ENCODE data around the gene PDE3B.
"Not testable (repeated sequence)": the region's sequence is repeated elsewhere in the genome, so short reads cannot be mapped to it uniquely, and the experiment has no call there.

The PDE3B gene

GRCh38 chr11:14638561-14638960 is 5.0 kb upstream of the PDE3B start:
- in situ Hi-C loops (cut with MboI; ENCODE audit: low sequenced_read_pairs), result no loop called here

GRCh38 chr11:14641801-14642200 is 1.8 kb upstream of the PDE3B start:
- in situ Hi-C loops (cut with MboI; ENCODE audit: low sequenced_read_pairs), result no loop called here

- in situ Hi-C loops (cut with MboI; ENCODE audit: low sequenced_read_pairs), result no loop called here
Observed at GRCh38 chr11:14642453-14642852, 1.2 kb upstream of the PDE3B start.

- in situ Hi-C loops (cut with MboI; ENCODE audit: low sequenced_read_pairs), result no loop called here
Observed at GRCh38 chr11:14642873-14643696, 519 bp upstream of the PDE3B start.

GRCh38 chr11:14644226-14645014 is 816 bp downstream of the PDE3B start:
- in situ Hi-C loops (cut with MboI; ENCODE audit: low sequenced_read_pairs), result no loop called here

- in situ Hi-C loops (cut with MboI; ENCODE audit: low sequenced_read_pairs), result no loop called here
Observed at GRCh38 chr11:14645015-14645912, 1.7 kb downstream of the PDE3B start.

- in situ Hi-C loops (cut with MboI; ENCODE audit: low sequenced_read_pairs), result no loop called here
Observed at GRCh38 chr11:14645985-14646900, 2.6 kb downstream of the PDE3B start.

GRCh38 chr11:14650064-14650463 is 6.5 kb downstream of the PDE3B start:
- in situ Hi-C loops (cut with MboI; ENCODE audit: low sequenced_read_pairs), result no loop called here

- in situ Hi-C loops (cut with MboI; ENCODE audit: low sequenced_read_pairs), result no loop called here
Observed at GRCh38 chr11:14653090-14653489, 9.5 kb downstream of the PDE3B start.

GRCh38 chr11:14655435-14655834 is 11.8 kb downstream of the PDE3B start:
- in situ Hi-C loops (cut with MboI; ENCODE audit: low sequenced_read_pairs), result no loop called here

GRCh38 chr11:14656536-14657457 is 13.2 kb downstream of the PDE3B start:
- in situ Hi-C loops (cut with MboI; ENCODE audit: low sequenced_read_pairs), result no loop called here

GRCh38 chr11:14657841-14658240 is 14.2 kb downstream of the PDE3B start:
- in situ Hi-C loops (cut with MboI; ENCODE audit: low sequenced_read_pairs), result no loop called here

- in situ Hi-C loops (cut with MboI; ENCODE audit: low sequenced_read_pairs), result not testable (repeated sequence)
Observed at GRCh38 chr11:14664926-14665325, 21.3 kb downstream of the PDE3B start.

GRCh38 chr11:14667329-14667728 is 23.7 kb downstream of the PDE3B start:
- in situ Hi-C loops (cut with MboI; ENCODE audit: low sequenced_read_pairs), result not testable (repeated sequence)

- in situ Hi-C loops (cut with MboI; ENCODE audit: low sequenced_read_pairs), result no loop called here
Observed at GRCh38 chr11:14668731-14669301, 25.2 kb downstream of the PDE3B start.

- in situ Hi-C loops (cut with MboI; ENCODE audit: low sequenced_read_pairs), result no loop called here
Observed at GRCh38 chr11:14669499-14669898, 25.9 kb downstream of the PDE3B start.

- in situ Hi-C loops (cut with MboI; ENCODE audit: low sequenced_read_pairs), result no loop called here
Observed at GRCh38 chr11:14669958-14670357, 26.4 kb downstream of the PDE3B start.

GRCh38 chr11:14672635-14673034 is 29.0 kb downstream of the PDE3B start:
- in situ Hi-C loops (cut with MboI; ENCODE audit: low sequenced_read_pairs), result no loop called here

GRCh38 chr11:14673421-14673820 is 29.8 kb downstream of the PDE3B start:
- in situ Hi-C loops (cut with MboI; ENCODE audit: low sequenced_read_pairs), result no loop called here
